MM.1S (cell line): ENCODE measurements around the gene MGST2.

Experiments
- DNase-seq: peaks from one replicate; pipeline ENCODE4 v3.0.0-alpha.2; 2015
- H2AFZ ChIP-seq: fragments of 300-600 bp; sonication (generic); 2 replicates; pipeline ENCODE4 v1.6.0; 2016; ENCODE audit warnings: antibody characterized with exemption, low read length
- H3F3A ChIP-seq: fragments of 300-600 bp; sonication (generic); 2 replicates; pipeline ENCODE4 v1.6.1; 2016; ENCODE audit warnings: mild to moderate bottlenecking, antibody characterized with exemption, low read length, moderate library complexity, mixed read lengths; ENCODE audit not compliant: insufficient read depth
- H3K27ac ChIP-seq: fragments of 300-600 bp; sonication (generic); 2 replicates; pipeline ENCODE4 v1.5.1; 2016; ENCODE audit warnings: mild to moderate bottlenecking, low read length
- H3K27me3 ChIP-seq: fragments of 300-600 bp; sonication (generic); replicated peaks from 2 replicates; pipeline ENCODE4 v1.6.0; 2016; ENCODE audit warnings: low read length; ENCODE audit not compliant: insufficient read depth
- H3K36me3 ChIP-seq: fragments of 300-600 bp; sonication (generic); replicated peaks from 2 replicates; pipeline ENCODE4 v1.6.1; 2016; ENCODE audit warnings: mild to moderate bottlenecking, low read length, mixed read lengths; ENCODE audit not compliant: insufficient read depth
- H3K4me1 ChIP-seq: fragments of 300-600 bp; sonication (generic); 2 replicates; pipeline ENCODE4 v1.6.1; 2016; ENCODE audit warnings: low read length, mixed read lengths
- H3K4me2 ChIP-seq: fragments of 300-600 bp; sonication (generic); 2 replicates; pipeline ENCODE4 v1.6.0; 2016; ENCODE audit warnings: low read depth, low read length
- H3K4me3 ChIP-seq: fragments of 300-600 bp; sonication (generic); 2 replicates; pipeline ENCODE4 v1.5.1; 2016; ENCODE audit warnings: low read length, mixed read lengths
- H3K79me2 ChIP-seq: fragments of 300-600 bp; sonication (generic); 2 replicates; pipeline ENCODE4 v1.6.1; 2016; ENCODE audit warnings: mixed run types, low read length, mixed read lengths
- H3K9ac ChIP-seq: fragments of 300-600 bp; sonication (generic); 2 replicates; pipeline ENCODE4 v1.6.1; 2016; ENCODE audit warnings: low read length, mixed read lengths
- H3K9me2 ChIP-seq: fragments of 300-600 bp; sonication (generic); replicated peaks from 2 replicates; pipeline ENCODE4 v1.6.1; 2016; ENCODE audit warnings: mild to moderate bottlenecking, low read length, mixed read lengths; ENCODE audit not compliant: insufficient read depth
- H3K9me3 ChIP-seq: fragments of 300-600 bp; sonication (generic); replicated peaks from 2 replicates; pipeline ENCODE4 v1.6.1; 2016; ENCODE audit warnings: mild to moderate bottlenecking, low read length, mixed read lengths; ENCODE audit not compliant: insufficient read depth
- H4K20me1 ChIP-seq: fragments of 300-600 bp; sonication (generic); 2 replicates; pipeline ENCODE4 v1.6.1; 2016; ENCODE audit warnings: mild to moderate bottlenecking, low read length, moderate library complexity, mixed read lengths; ENCODE audit not compliant: insufficient read depth
- EZH2 ChIP-seq: fragments of 300-600 bp; sonication (generic); optimal IDR thresholded peaks from 2 replicates; pipeline ENCODE3; 2017; ENCODE audit warnings: low read depth, mild to moderate bottlenecking, antibody characterized with exemption, low read length, mixed read lengths
- EZH2phosphoT487 ChIP-seq: fragments of 300-600 bp; sonication (generic); IDR thresholded peaks from 2 replicates; pipeline ENCODE4 v1.6.1; 2018; ENCODE audit warnings: antibody characterized with exemption, low read length
- TF ChIP-seq, protein P1 (sequence below): fragments of 300-600 bp; sonication (generic); IDR thresholded peaks from 2 replicates; pipeline ENCODE4 v1.5.1; 2016; ENCODE audit warnings: antibody characterized with exemption, low read length, mixed read lengths

The MGST2 gene

DNA sequence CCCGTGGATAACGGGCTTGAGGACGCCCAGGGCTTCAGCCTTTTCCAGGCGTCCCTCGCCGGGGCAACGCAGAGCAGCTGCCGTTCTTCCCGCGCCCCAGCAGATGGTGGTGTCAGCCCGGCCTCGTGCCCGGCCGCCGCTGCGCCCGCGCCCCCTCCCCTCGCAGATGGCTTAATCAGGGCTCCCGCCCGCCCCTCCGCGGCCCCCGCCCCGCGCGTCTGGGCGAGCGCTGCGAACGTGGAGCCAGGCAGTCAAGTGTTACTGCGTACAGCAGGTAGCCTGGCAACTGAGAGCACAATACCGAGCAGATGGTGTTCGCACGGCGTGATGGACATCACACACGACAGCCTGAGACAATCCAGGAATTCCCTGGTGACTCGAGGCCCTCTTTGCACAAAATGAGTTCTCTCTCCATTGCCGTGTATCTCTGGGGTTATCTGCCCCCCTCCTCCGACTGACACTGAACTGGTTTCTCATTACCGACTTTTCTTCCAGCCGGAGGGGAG, 69.3 kb downstream of the MGST2 start:
- Histone ChIP-seq H3K79me2 (no peaks in the 10 kb centered on the region), H3F3A (no peaks in the 10 kb centered on the region), H3K27me3 (no peaks in the 10 kb centered on the region), H3K9ac (peak overlapping the region; percentile 6; the same call in 1 of the 2 replicates), H3K27ac (no peak overlapping the region), H3K4me3 (peak overlapping the region; percentile 57), H2AFZ (peak overlapping the region; percentile 89), H3K9me3 (no peaks in the 10 kb centered on the region), H3K4me1 (no peaks in the 10 kb centered on the region), H3K9me2 (no peaks in the 10 kb centered on the region), H3K36me3 (no peaks in the 10 kb centered on the region), H4K20me1 (no peaks in the 10 kb centered on the region), H3K4me2 (peak overlapping the region; percentile 96)
- TF ChIP-seq EZH2 (no peak), EZH2phosphoT487 (no peak)
- TF ChIP-seq, protein P1, sequence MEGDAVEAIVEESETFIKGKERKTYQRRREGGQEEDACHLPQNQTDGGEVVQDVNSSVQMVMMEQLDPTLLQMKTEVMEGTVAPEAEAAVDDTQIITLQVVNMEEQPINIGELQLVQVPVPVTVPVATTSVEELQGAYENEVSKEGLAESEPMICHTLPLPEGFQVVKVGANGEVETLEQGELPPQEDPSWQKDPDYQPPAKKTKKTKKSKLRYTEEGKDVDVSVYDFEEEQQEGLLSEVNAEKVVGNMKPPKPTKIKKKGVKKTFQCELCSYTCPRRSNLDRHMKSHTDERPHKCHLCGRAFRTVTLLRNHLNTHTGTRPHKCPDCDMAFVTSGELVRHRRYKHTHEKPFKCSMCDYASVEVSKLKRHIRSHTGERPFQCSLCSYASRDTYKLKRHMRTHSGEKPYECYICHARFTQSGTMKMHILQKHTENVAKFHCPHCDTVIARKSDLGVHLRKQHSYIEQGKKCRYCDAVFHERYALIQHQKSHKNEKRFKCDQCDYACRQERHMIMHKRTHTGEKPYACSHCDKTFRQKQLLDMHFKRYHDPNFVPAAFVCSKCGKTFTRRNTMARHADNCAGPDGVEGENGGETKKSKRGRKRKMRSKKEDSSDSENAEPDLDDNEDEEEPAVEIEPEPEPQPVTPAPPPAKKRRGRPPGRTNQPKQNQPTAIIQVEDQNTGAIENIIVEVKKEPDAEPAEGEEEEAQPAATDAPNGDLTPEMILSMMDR: peak; percentile 74
- DNase-seq: peak; percentile 62

DNA sequence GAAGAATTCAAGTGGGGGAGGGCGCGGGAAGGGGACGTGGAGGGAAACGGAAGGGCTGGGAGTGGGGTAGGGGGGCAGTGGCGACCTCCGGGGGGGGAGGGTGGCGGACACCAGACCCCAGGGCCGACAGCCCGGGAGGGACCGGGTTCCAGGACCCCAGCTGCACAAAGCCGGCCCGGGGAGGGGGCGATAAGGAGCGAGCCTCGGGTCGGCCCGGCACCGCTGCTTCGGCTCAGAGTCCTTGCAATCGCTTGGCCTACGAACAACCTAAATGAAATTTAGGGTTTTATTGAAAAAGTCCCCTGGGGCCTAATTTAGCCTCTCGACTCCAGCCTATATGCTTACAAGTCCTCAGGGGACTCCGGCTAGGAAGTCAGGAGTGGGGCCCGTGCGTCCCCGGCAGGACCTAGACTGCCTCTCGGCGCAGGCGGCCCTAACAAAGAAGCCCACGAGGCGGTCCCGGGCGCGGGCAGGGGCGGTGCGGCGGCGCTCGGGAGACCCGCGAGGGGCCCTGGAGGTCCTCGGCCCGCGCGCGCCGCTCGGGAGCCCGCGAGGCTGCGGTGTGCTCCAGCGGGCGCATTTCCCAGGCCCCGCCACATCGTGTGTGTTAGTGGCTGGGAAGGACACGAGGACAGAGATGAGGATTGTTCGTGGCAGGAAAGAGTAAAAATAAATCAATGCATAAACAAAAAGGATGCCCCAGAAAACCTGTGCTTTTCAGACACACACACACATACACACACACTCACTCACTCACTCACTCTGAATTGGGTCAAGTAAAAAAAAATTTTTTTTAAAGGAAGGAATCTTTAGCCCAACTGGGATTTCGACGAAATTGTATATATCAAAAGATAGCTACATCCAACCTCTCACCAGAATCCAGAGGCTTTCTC, 70.0 kb downstream of the MGST2 start:
- Histone ChIP-seq H3K4me1 (no peaks in the 10 kb centered on the region), H3K4me3 (peak overlapping the region; percentile 57; the same call in 1 of the 2 replicates), H3K9ac (peak overlapping the region; percentile 6; the same call in 1 of the 2 replicates), H3K79me2 (no peaks in the 10 kb centered on the region), H3K4me2 (peak overlapping the region; percentile 96), H3K27me3 (no peaks in the 10 kb centered on the region), H2AFZ (peak overlapping the region; percentile 89), H3K36me3 (no peaks in the 10 kb centered on the region), H4K20me1 (no peaks in the 10 kb centered on the region), H3F3A (no peaks in the 10 kb centered on the region), H3K9me2 (no peaks in the 10 kb centered on the region), H3K9me3 (no peaks in the 10 kb centered on the region), H3K27ac (no peak overlapping the region)
- DNase-seq: no peak
- TF ChIP-seq, protein P1: no peak
- TF ChIP-seq EZH2phosphoT487: no peak
- TF ChIP-seq EZH2: no peak

DNA sequence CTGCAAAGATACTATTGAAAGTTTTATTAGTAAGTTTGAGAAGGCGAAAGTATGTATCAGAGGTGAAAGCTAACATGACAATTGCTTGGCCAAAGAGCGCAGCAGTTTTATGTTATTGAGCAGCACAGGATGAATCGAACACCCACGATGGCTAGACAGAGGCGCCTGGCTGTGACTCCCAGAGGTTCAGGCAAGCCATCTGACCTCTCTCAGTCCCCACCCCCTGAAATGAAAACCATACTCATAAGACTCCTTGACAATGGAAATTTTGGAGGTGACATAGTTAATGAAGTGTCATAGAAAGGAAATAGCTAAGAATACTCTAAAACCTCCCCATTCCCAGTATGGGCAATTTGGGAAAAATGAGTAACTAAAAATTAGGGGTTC, 70.6 kb downstream of the MGST2 start:
- no peaks in the 10 kb centered on the region for H3K27me3 ChIP-seq
- H3K4me1 ChIP-seq: no peaks in the 10 kb centered on the region
- no peaks in the 10 kb centered on the region for H3K9me2 ChIP-seq
- H3K4me2 ChIP-seq: no peak overlapping the region
- no peaks in the 10 kb centered on the region for H3F3A ChIP-seq
- no peak for DNase-seq
- no peaks in the 10 kb centered on the region for H3K36me3 ChIP-seq
- TF ChIP-seq EZH2 (no peak), EZH2phosphoT487 (no peak)
- TF ChIP-seq, protein P1: no peak
- H3K9me3 ChIP-seq: no peaks in the 10 kb centered on the region
- H2AFZ ChIP-seq: no peak overlapping the region
- H3K9ac ChIP-seq: no peak overlapping the region
- H3K27ac ChIP-seq: no peak overlapping the region
- no peaks in the 10 kb centered on the region for H3K79me2 ChIP-seq
- no peak overlapping the region for H3K4me3 ChIP-seq
- no peaks in the 10 kb centered on the region for H4K20me1 ChIP-seq
